ENCODE data around the gene ZNHIT2.

Gene ZNHIT2

DNA sequence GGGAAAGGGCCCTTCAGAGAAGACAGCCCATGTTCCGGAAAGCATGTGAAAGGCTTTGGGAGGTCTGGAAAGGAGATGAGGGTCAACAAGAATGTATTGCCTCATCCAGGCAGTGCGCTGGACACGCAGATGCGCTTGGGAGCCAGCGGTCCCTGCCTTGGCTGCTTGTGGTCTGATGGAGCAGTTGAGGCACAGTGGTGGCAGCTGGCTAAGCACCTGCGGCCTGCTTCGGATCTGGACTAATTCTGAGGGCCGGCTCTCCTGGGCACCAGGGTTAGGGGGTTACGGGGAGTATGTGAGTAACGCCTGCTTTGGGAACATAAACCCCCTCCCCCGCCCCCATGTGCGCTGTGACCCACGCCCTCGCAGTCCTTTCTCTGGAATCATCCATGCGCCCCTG lies 10.4 kb downstream of the ZNHIT2 start:
- DNase-seq (ENCODE audit: low read depth in 1 of 2, low spot score in 1 of 2): no peak

DNA sequence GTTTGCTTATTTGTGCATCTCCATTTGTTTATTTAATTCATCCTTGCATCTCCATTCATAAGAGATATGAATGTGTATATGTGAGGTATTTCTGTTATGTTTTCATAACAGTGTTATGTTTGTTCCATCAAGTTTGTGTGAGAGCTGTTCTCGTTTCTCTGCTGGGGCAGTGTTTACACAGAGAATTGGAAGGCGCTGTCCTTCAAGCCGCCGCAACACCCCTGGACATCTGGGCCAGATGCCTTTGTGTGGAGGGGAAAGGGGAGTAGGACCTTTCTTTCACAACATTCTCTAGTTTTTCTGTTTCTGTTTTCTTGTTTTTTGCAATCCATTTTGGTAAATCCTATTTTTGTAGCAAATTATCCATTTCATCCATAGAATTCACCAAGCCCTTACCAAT lies 12.9 kb downstream of the ZNHIT2 start:
- no peak for DNase-seq (ENCODE audit: low read depth in 1 of 2, low spot score in 1 of 2)

DNA sequence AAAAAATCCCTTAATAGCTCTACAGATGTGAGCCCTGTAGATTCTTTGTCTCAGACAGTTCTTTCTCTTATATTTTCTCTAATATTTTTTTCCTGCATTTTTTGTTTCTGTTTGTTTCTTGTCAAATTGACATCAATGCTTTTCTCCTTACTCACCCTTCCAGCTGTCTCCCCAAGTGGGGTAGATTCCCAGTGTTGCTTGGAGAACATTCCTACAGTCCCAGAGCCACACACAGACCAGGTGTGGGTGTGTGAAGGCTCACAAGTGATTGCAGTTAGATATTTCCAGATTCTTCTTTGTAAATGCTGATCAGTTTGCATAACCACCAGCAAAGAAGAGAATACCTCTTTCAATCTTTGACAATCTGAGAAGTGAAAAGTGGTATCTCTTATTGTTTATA lies 14.0 kb downstream of the ZNHIT2 start:
- no peak for DNase-seq (ENCODE audit: low read depth in 1 of 2, low spot score in 1 of 2)

DNA sequence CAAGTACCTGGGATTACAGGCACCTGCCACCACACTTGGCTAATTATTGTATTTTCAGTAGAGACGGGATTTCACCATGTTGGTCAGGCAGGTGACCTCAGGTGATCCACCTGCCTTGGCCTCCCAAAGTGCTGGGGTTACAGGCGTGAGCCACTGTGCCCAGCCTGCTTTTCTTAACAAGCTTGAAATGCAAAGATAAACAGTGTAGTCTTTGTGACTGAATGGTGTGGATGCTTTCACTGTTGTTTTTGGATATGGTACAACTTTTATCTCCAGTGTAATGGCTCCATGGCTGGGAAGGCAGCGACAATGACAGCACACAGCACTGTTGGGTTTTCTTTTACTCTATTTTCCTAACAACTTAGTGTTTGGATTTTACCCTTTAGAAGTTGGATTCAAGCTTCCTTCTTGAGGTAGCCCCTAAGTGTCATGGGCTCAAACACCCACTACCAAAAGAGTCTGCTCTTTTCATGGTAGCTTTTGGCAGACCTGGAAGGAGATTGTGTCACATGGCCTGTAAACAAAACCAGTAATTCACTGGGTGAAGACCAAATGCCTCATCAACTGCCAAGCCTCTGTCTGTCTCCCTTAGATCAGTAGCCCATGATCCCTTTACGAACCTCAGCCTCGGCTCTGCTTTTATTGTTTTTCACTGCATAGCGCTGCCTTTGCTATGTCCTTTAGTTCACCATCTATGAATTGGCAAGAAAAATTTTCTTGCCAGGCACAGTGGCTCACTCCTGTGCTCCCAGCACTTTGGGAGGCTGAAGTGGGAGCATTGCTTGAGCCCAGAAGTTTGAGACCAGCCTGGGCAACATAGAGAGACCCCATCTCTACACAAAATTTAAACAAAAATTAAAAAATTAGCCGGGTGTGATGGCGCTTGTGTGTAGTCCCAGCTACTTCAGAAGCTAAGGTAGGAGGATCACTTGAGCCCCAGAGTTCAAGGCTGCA lies 15.1 kb downstream of the ZNHIT2 start:
- DNase-seq (ENCODE audit: low read depth in 1 of 2, low spot score in 1 of 2): no peak

DNA sequence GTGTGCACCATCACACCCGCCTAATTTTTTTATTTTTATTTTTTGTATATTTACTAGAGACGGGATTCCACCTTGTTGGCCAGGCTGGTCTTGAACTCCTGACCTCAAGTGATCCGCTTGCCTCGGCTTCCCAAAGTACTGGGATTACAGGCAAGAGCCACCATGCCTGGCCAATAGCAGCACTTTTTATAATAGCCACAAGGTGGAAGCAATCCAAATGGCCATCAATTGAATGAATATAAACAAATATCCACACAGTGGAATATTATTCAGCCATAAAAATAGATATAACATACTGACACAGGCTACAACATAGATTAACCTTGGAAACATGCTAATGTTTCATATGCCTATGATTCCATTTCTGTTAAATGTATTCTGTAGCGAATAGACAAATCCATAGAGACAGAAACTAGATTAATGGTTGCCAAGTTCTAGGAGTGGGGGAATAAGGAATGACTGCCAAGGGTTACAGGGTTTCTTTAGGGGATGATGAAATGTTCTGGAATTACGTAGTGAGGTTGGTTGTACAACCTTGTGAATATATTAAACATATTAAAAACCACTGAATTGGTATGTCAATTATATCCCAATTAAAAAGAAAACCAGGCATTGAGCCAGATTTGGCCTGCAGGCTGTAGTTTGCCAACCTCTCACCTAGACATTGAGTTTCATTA lies 16.7 kb downstream of the ZNHIT2 start:
- DNase-seq (ENCODE audit: low read depth in 1 of 2, low spot score in 1 of 2): no peak

GRCh38 chr11:65096926-65097325 lies 20.6 kb downstream of the ZNHIT2 start:
- no peak for DNase-seq (ENCODE audit: low read depth in 1 of 2, low spot score in 1 of 2)

DNA sequence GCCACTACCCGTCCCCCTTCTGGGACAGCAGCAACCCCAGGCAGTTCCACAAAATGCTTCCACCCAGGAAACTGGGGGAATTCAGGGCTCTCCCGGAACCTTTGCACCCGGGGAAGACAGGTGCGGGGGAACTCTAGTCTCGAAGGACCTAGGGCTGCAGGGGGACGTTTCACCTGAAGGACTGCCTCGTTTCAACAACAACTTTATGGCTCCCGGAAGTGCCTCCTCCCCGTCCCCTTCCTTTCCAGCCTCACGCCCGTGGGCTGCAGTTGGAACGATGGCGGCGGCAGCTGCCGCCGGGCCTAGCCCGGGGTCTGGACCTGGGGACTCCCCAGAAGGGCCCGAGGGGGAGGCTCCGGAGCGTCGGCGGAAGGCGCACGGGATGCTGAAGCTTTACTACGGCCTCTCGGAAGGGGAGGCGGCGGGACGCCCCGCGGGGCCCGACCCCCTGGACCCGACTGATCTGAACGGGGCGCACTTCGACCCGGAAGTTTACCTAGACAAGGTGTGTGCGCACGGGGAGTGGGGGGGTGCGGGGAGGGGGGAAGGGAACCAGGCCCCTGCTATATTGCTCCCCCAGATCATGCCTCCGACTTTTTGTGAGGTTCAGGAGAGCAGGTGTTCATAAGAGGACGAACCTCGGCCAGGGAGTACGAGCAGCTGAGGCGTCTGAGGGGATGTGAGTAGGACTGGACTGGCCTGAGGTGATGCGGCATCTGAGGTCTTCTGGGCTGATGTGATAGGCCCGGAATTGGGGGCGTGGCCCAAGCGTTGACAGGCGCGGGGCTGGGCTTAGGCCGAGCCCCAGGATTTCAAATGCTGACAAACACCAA lies 21.3 kb downstream of the ZNHIT2 start, which contains the start of gene VPS51:
Gene VPS51 (plus strand): TSS at position 241 of the 833 bp plus-strand sequence. CDS start 37 bp downstream, at position 278.
- DNase-seq (ENCODE audit: low read depth in 1 of 2, low spot score in 1 of 2): peak; percentile 76 to 86

- no peak for DNase-seq (ENCODE audit: low read depth in 1 of 2, low spot score in 1 of 2)
Observed at GRCh38 chr11:65095427-65095826, 22.1 kb downstream of the ZNHIT2 start.

- DNase-seq (ENCODE audit: low read depth in 1 of 2, low spot score in 1 of 2): no peak
Observed at GRCh38 chr11:65090628-65091027, 26.9 kb downstream of the ZNHIT2 start.

DNA sequence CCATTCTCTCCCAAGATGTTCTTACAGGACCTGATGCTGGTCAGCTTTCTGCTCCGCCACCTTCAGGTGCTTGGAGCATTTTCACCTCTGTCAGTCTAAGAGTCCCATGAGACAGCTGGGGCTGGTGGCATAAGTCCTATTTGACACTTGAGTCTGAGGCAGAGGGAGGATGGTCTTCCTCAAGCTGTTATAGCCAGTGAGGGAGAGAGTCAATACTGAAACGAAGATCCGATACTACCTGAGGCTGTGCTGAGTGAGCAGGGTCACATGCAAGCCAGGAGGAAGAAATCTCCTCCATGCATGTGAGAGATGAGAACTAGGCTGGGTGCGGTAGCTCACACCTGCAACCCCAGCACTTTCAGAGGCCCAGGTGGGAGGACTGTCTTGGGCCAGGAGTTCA lies 27.9 kb downstream of the ZNHIT2 start:
- no peak for DNase-seq (ENCODE audit: low read depth in 1 of 2, low spot score in 1 of 2)

DNA sequence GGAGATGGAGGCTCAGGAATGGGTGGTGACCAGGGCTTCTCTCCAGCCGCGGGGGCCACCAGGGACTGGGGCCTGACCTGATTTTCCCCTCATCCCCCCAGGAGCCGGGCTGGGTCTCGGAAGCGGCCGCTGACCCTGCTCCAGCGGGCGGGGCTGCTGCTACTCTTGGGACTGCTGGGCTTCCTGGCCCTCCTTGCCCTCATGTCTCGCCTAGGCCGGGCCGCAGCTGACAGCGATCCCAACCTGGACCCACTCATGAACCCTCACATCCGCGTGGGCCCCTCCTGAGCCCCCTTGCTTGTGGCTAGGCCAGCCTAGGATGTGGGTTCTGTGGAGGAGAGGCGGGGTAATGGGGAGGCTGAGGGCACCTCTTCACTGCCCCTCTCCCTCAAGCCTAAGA lies 29.7 kb downstream of the ZNHIT2 start:
- no peak for DNase-seq (ENCODE audit: low read depth in 1 of 2, low spot score in 1 of 2)

GRCh38 chr11:65087216-65087615 lies 30.3 kb downstream of the ZNHIT2 start:
- no peak for DNase-seq (ENCODE audit: low read depth in 1 of 2, low spot score in 1 of 2)

DNA sequence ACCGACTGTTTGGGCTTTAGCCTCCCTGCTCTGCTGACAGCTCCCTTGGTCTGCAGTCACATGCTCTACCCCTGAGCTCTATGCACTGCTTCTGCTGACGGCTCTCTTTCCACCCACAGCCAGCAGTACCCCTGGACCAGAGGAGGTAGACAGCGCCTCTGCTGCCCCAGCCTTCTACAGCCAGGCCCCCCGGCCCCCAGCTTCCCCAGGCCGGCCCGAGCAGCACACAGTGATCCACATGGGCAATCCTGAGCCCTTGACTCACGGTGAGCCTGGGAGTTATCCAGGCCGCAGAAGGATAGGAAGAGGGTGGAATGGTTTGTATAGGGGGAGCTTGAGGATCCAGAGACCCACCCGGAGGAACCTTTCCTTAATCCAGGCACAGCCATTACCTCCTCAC lies 30.7 kb downstream of the ZNHIT2 start:
- DNase-seq (ENCODE audit: low read depth in 1 of 2, low spot score in 1 of 2): no peak

DNA sequence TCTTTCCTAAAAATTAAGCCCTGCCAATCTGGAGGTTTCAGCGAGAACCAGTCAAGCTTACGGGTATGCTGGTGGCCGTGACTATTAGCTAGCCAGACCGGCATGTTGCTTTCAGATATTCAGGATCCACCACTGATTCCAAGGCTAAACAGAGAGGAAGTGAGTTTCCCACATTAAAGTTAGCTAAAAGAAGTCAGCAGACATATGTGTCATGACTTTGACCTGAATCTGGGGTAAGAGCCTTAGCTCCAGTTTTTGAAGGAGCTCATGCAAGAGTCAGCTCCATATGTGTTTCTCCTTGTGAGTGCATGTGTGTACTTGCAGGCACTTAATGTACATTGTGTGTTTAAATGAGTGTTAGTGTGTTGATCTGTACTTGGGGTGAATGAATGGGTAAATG lies 32.1 kb downstream of the ZNHIT2 start:
- DNase-seq (ENCODE audit: low read depth in 1 of 2, low spot score in 1 of 2): no peak

- DNase-seq (ENCODE audit: low read depth in 1 of 2, low spot score in 1 of 2): no peak
Observed at GRCh38 chr11:65084598-65085375, 32.7 kb downstream of the ZNHIT2 start.

DNA sequence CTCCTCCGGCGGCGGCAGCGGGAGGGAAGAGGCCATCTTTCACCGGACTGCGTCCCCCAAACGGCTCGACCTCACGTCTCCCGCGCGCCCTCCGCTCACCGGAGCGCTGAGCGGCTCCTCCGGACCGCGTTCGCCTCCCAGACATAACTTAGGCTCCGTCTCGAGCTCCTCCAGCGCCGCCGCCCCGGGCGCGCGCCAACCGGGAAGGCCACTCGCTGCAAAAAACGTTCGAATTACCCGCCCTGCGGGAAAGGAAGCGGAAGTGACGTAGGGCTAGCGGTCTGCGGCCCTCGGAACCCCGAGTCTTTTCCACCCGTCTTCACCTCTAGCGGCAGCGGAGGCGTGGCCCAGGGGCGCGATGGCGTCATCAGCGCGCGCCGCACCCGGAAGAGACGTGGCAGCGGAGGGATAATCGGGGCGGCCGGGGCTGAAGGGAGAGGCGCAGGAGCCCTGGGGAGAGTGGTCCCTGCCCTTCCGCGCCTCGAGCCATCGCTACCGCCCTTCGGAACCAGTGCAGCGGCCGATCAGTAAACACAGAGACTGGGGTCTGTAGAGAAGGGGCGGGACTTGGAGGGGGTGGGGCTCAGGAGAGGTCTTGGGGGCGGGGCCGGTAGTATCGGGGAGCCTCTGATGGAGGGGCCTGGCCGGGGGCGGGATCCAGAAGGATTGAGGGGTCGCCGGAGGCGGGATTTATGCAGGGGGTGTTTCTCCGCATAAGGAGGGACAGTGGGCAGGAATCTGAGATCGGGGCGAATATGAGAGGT lies 33.5 kb downstream of the ZNHIT2 start, which contains the start of the genes CDCA5 and ZFPL1:
Gene CDCA5 (minus strand): TSS at position 207 of the 764 bp plus-strand sequence. CDS start 62 bp downstream, at position 145.
Gene ZFPL1 (plus strand): TSS at position 389 of the 764 bp plus-strand sequence. CDS start 477 bp downstream, outside the sequence.
- DNase-seq (ENCODE audit: low read depth in 1 of 2, low spot score in 1 of 2): peak; percentile 94 to 96

GRCh38 chr11:65083134-65083833 lies 34.2 kb downstream of the ZNHIT2 start:
- DNase-seq (ENCODE audit: low read depth in 1 of 2, low spot score in 1 of 2): no peak

DNA sequence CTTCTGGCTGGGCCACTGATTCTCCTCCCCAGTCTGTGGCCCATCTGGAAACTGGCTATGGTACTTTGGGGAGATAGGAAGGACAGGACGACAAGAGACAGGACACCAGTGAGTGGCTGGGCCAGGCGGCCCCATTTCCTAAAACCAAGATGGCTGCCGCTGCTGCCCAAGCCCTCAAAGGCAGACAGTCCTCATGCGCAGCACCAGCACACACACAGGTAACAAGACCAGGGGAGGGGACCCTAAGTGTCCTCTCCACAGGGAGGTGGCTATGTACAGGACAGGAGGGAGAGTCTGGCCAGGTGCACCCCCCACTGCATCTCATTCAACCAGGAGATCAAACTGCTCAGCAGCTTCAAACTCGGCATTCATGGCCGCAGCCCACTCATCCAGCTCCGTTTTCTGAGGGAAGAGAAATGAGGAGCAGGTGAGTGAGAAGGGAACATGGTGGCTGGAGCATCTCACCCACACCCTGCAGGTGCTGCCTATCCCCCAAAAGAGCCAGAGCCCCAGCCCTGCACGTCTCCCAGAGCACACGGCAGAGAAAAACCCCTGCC lies 38.6 kb downstream of the ZNHIT2 start:
- no peak for DNase-seq (ENCODE audit: low read depth in 1 of 2, low spot score in 1 of 2)

DNA sequence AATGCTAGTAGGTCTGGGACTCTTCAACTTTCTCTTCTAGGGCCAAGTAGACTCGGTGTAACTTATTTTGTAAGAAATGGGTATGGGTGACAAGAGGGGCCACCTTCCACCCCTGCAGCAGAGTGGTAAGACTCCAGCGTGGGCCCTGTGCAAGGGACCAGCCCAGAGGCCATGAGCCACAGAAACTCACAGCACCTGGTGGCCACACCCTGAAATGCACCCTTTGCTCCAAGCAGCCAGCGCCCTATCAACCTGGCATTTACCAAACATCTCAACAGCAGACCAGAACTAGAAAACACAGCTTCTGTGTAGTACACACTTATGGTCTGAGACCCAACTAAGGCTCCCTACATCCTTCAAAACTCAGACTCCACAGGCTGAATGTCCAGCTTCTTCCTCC lies 39.4 kb downstream of the ZNHIT2 start:
- DNase-seq (ENCODE audit: low read depth in 1 of 2, low spot score in 1 of 2): peak; percentile 46 to 48
